ENCODE results near the gene RFXANK. TPM values are rescaled to one million over a fixed set of nuclear protein-coding genes. Genes with fewer than 3 reads are reported as not detected.

Gene RFXANK
- total RNA-seq, 1 experiment from 2014 or later, result 122 TPM

DNA sequence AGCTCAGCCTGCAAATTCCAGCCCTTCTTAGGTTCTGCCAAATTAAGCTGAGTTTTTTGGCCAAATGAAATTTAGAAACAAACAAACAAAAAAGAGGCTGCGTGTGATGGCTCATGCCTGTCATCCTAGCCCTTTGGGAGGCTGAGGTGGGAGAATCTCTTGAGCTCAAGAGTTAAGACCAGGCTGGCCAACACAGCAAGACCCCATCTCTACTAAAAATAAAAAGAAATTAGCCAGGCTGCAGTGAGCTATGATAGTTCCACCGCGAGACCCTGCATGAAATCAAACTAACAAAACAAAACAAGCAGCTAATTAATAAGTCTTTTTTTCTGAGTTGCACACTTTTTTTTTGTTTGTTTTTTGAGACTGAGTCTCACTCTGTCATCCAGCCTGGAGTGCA, 37.6 kb downstream of the RFXANK start:
- no peak for DNase-seq (ENCODE audit: low spot score)

DNA sequence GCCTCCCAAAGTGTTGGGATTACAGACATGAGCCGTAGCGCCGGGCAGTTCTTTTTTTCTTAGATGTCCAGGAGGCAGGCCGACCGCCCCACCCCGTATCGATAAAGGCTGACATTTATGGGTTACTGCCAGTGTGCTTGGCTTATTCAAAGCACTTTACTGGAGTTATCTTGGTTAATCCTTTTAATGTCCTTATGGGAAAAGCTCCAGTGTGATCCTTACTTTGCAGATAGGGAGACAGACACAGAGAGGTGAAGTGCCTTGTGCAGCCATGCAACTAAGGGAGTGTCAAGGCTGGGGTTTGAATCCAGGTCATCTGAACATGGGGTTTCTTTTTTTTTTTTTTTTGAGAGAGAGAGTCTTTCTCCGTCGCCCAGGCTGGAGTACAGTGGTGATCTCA, 38.9 kb downstream of the RFXANK start:
- no peak for DNase-seq (ENCODE audit: low spot score)

DNA sequence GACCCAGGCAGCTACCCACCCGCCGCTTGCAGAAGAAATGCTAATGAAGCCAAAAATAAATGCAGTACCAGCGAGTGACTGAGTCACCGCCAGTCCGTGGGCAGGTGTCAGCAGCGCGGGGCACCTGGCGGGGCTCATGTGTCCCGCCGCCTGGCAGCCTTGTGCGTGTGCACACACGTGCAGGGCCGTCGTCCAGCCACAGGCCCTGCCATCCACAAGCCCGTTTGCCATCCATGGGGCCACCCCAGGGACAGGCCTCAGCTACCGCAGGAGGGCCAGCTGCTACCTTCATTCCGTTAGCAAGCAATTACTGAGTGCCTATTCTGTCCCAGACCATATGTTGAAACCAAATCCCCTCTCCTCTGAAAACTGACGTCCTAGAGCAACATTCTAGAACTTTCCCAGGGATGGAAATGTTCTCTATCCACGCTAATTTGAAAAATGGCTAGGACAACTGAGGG, 40.2 kb downstream of the RFXANK start:
- DNase-seq (ENCODE audit: low spot score), result no peak

DNA sequence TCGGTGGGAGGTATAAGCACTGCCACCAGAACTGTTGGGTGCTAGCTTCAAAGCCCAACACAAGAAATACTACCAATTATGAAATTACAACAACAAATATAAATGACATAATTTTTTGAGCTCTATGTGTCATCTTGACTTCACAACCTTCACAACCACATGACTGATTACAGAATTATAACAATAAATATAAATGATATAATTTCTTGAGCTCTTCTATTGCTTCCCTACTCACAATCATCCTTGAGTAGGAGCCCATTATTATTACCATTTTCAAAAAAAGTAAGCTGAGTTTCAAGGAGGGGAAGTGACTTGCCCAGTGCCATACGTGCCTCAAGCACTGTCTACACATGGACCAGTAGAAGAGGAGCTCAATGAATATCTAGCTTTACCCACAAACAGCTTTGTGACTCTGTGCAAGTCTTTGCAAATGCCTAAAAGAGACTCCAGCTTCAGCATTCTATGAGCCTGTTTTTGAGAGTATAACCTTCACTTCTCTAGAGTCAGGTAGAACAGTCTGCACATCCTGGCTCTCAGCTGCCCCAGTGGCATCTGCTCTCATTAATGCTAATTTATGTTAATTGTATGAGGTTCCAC, 42.3 kb downstream of the RFXANK start:
- no peak for DNase-seq (ENCODE audit: low spot score)

DNA sequence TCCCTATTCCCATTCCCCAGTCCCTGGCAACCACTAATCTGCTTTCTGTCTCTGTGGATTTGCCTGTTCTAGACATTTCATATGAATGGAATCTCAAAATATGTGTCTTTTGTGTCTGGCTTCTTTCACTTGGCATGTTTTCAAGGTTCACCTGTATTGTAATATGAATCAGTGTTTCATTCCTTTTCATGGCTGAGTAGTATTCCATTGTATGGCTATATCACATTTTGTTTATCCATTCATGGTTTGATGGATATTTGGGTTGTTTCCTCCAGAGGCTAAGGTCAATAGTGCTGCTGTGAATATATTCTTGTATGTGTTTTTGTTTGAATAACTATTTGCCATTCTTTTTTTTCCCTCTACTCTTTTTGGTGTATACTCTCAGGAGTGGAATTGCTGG, 44.1 kb downstream of the RFXANK start:
- DNase-seq (ENCODE audit: low spot score), result no peak

DNA sequence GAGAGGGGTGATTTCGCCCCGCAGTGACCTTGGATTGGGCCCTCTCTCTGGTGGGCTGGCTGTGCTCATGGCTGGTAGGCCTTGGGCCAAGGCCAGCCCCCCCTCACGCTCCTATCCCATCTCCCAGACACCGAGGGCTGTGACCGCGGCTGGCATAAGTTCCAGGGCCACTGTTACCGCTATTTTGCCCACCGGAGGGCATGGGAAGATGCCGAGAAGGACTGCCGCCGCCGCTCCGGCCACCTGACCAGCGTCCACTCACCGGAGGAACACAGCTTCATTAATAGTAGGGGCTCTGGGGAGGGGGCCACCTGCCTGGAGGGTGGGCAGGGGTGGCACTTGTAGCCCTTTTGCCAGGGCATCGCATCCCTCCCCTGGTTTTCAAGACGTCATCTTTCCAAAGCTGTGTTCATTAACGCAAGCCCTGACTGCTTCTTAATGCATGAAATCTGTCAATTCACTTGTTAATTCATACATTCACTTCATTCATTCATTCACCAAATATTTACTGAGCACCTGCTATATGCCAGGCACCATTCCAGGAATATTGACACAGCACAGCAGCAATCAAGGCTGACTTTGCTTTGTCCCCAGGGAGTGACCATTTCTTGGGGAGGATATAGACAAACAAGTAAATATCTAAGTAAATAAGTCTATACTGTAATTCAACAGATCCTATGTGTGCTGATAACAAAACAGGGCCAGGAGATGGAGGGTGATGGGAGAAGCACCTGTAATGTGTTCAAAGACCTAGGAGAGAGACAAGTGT, 46.3 kb downstream of the RFXANK start:
- DNase-seq (ENCODE audit: low spot score), result no peak

DNA sequence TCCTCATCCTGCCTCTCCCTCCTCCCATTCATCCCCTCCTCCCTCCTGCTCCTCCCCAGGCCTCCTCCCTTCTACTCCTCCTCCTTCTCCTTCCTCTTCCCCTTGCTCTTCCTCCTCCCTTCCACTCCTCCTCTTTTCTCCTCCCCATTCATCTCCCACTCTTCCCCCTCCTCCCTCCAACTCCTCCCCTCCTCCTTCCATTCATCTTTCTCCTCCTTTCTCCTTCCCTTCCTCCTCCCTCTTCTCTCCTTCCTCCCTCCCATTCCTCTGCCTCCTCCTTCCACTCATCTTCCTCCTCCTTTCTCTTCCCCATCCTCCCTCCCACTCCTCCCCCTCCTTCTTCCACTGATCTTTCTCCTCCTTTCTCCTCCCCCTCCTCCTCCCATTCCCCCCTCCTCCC, 47.6 kb downstream of the RFXANK start:
- DNase-seq (ENCODE audit: low spot score), result no peak

DNA sequence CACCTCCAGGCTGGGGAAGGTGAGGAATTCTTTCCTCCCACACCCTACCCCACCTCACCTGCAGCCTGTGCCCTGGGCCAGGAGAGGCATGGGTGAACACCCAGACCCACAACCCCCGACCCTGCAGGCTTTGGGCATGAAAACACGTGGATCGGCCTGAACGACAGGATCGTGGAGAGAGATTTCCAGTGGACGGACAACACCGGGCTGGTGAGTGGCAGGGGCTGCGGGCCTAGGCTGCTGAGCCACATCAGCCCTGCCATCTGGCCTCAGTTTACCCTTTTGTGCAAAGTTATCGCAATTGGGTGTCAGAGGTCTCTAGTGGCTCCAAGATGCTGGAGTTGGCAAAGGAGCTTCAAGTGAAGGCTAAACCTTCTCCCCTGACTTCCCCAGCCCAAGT, 48.4 kb downstream of the RFXANK start:
- no peak for DNase-seq (ENCODE audit: low spot score)

DNA sequence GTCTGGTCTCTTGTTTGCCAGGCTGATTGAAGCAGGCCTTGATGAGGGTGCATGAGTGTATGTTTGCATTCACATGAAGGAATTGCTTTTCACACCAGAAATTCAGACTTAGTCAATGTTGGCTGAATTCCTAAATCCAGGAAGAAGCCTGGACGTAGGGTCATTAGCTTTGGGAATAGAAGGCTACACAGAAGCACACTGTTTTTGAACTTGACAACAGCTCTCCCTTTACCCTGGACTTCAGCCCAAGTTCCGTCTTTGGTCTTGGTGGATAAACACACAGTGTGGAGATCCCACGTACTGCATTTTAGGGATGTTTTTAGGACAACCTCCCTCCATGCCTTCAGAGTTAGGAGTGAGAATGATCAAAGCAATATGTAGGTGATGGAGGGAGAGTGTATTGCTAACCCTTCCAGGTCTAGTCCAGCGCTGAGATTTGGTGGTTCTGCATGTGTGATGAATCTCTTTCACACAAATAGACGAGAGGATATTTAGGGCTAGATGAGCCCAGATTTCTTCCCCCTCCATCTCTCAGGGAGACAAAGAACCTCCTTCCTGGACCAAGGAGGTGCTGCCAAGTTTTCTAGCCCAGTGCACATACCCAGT, 58.2 kb downstream of the RFXANK start:
- DNase-seq (ENCODE audit: low spot score), result no peak

Other genes starting within 250 kb of the RFXANK start
- 47.7 and 48.9 TPM in 2 replicates for gene SUGP2, start 158.7 kb upstream of the RFXANK start, total RNA-seq (2014; rRNA removed; shearing (Covaris generic))
- 77.1 and 79.5 TPM in 2 replicates for gene ARMC6, start 158.7 kb upstream of the RFXANK start, total RNA-seq (2014; rRNA removed; shearing (Covaris generic))
- 4.0 and 5.0 TPM in 2 replicates for gene SLC25A42, start 128.3 kb upstream of the RFXANK start, total RNA-seq (2014; rRNA removed; shearing (Covaris generic))
- gene TMEM161A, start 53.8 kb upstream of the RFXANK start, total RNA-seq (2014; rRNA removed; shearing (Covaris generic)), result 29.1 and 31.5 TPM in 2 replicates
- not detected in 2 replicates for gene MEF2B, start 22.0 kb upstream of the RFXANK start, total RNA-seq (2014; rRNA removed; shearing (Covaris generic))
- 22.0 and 25.6 TPM in 2 replicates for gene BORCS8, start 106 bp upstream of the RFXANK start, total RNA-seq (2014; rRNA removed; shearing (Covaris generic))
- gene NR2C2AP, start 11.2 kb downstream of the RFXANK start, total RNA-seq (2014; rRNA removed; shearing (Covaris generic)), result 30.3 and 30.6 TPM in 2 replicates
- not detected in 2 replicates for gene NCAN, start 19.7 kb downstream of the RFXANK start, total RNA-seq (2014; rRNA removed; shearing (Covaris generic))
- not detected in 2 replicates for gene TM6SF2, start 81.0 kb downstream of the RFXANK start, total RNA-seq (2014; rRNA removed; shearing (Covaris generic))
- 24.0 and 34.2 TPM in 2 replicates for gene SUGP1, start 128.3 kb downstream of the RFXANK start, total RNA-seq (2014; rRNA removed; shearing (Covaris generic))
- 23.8 and 24.0 TPM in 2 replicates for gene MAU2, start 128.6 kb downstream of the RFXANK start, total RNA-seq (2014; rRNA removed; shearing (Covaris generic))
- gene GATAD2A, start 213.4 kb downstream of the RFXANK start, total RNA-seq (2014; rRNA removed; shearing (Covaris generic)), result 62.1 and 84.0 TPM in 2 replicates

Data from A172 (cell line).